ENCODE results near the gene TMEM45B. TPM values are rescaled to one million over a fixed set of nuclear protein-coding genes. Genes with fewer than 3 reads are reported as not detected.
A peak's percentile ranks its signal among the peaks of the same experiment; 100 is the strongest.

TMEM45B gene
- total RNA-seq, 1 donor = not detected

- no peak for DNase-seq (ENCODE audit: insufficient read length, low spot score, missing footprints)
- Histone ChIP-seq H3K4me1 (ENCODE audit: insufficient read depth, low read length) (peaks cover 6% of the 10 kb centered on the region), H3K9me3 (ENCODE audit: low read depth, low read length) (no peaks in the 10 kb centered on the region), H3K4me3 (ENCODE audit: insufficient read depth, low read length) (no peak overlapping the region), H3K79me2 (ENCODE audit: insufficient read depth, low read length) (no peaks in the 10 kb centered on the region), H3K27ac (ENCODE audit: low read depth, low read length) (no peak overlapping the region), H2AFZ (ENCODE audit: low read length) (no peak overlapping the region), H3K27me3 (ENCODE audit: insufficient read depth, low read length) (peaks cover 30% of the 10 kb centered on the region), H4K20me1 (ENCODE audit: insufficient read depth, low read length) (no peaks in the 10 kb centered on the region), H3K4me2 (ENCODE audit: insufficient read depth, low read length) (no peak overlapping the region), H3K36me3 (ENCODE audit: insufficient read depth, low read length) (no peaks in the 10 kb centered on the region)
- no peak for TF ChIP-seq CTCF (IDR thresholded peaks at IDR 0.05; ENCODE audit: extremely low read depth, low read depth, low read length)
Observed at GRCh38 chr11:129854232-129854805, 38.7 kb downstream of the TMEM45B start.

GRCh38 chr11:129855086-129855485 lies 39.4 kb downstream of the TMEM45B start:
- Histone ChIP-seq H3K27ac (ENCODE audit: low read depth, low read length) (no peak overlapping the region), H3K79me2 (ENCODE audit: insufficient read depth, low read length) (no peaks in the 10 kb centered on the region), H2AFZ (ENCODE audit: low read length) (no peak overlapping the region), H3K9me3 (ENCODE audit: low read depth, low read length) (no peaks in the 10 kb centered on the region), H3K27me3 (ENCODE audit: insufficient read depth, low read length) (peaks cover 28% of the 10 kb centered on the region), H3K36me3 (ENCODE audit: insufficient read depth, low read length) (no peaks in the 10 kb centered on the region), H3K4me3 (ENCODE audit: insufficient read depth, low read length) (no peak overlapping the region), H4K20me1 (ENCODE audit: insufficient read depth, low read length) (no peaks in the 10 kb centered on the region), H3K4me2 (ENCODE audit: insufficient read depth, low read length) (no peak overlapping the region), H3K4me1 (ENCODE audit: insufficient read depth, low read length) (peaks cover 6% of the 10 kb centered on the region)
- no peak for TF ChIP-seq CTCF (IDR thresholded peaks at IDR 0.05; ENCODE audit: extremely low read depth, low read depth, low read length)
- DNase-seq (ENCODE audit: insufficient read length, low spot score, missing footprints) = no peak

DNA sequence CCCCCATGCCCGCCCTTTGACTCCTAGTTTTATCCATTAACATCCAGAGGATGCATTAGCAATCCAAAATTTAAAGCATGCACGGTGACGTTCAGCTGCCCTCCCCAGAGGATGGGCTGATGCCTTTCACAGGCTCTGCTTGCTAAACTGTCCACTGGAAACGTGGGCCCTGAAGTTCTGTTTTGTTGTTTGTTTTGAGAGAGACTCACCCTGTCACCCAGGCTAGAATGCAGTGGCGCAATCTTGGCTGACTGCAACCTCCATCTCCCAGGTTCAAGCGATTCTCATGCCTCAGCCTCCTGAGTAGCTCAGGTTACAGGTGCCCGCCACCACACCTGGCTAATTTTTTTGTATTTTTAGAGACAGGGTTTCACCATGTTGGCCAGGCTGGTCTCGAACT lies 40.4 kb downstream of the TMEM45B start:
- no peaks in the 10 kb centered on the region for H3K9me3 ChIP-seq (ENCODE audit: low read depth, low read length)
- H4K20me1 ChIP-seq (ENCODE audit: insufficient read depth, low read length) = no peaks in the 10 kb centered on the region
- H3K4me1 ChIP-seq (ENCODE audit: insufficient read depth, low read length) = peaks cover 6% of the 10 kb centered on the region
- H3K4me3 ChIP-seq (ENCODE audit: insufficient read depth, low read length) = no peak overlapping the region
- TF ChIP-seq CTCF (IDR thresholded peaks at IDR 0.05; ENCODE audit: extremely low read depth, low read depth, low read length) = no peak
- no peak overlapping the region for H2AFZ ChIP-seq (ENCODE audit: low read length)
- peaks cover 20% of the 10 kb centered on the region for H3K27me3 ChIP-seq (ENCODE audit: insufficient read depth, low read length)
- H3K36me3 ChIP-seq (ENCODE audit: insufficient read depth, low read length) = peaks cover 5% of the 10 kb centered on the region
- no peak overlapping the region for H3K4me2 ChIP-seq (ENCODE audit: insufficient read depth, low read length)
- H3K27ac ChIP-seq (ENCODE audit: low read depth, low read length) = no peak overlapping the region
- H3K79me2 ChIP-seq (ENCODE audit: insufficient read depth, low read length) = no peaks in the 10 kb centered on the region
- DNase-seq (ENCODE audit: insufficient read length, low spot score, missing footprints) = no peak

DNA sequence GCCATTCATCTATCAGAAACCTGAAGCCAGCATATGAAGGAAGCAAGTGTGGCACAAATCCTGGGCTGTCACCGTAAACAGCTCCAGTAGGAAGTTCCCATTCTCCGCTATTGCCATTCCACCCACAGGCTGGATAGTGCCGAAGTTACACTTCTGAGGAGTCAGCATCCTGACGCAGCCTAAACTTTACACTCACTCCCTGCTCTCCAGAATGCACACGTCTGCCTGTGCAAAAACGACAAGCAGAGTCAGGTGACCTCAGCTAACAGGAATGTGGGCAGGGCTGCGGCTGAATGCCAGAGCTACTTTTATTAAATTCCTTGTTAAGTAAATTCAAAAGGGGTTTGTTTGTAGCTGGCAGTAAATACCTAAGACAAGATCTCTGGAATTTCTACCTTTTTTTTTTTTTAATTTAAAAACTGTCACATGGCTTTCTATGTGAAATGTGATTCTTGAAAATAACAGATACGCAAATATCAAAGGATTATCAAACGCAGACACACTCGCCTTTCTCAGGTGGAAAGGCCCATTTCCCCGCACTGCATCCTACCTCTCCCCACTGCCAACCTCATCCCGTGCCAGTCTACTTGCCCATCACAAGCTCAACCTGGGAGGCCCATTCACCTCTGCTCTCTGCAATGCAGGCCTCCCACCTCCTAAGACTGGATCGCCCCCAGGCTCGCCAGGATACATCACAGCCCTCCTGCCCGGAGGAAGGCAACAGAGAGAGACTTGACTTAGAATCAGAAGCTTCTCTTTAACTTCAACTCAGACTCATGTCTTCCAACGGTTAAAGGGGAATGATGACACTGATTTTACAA lies 46.3 kb downstream of the TMEM45B start:
- no peaks in the 10 kb centered on the region for H3K27me3 ChIP-seq (ENCODE audit: insufficient read depth, low read length)
- no peaks in the 10 kb centered on the region for H3K79me2 ChIP-seq (ENCODE audit: insufficient read depth, low read length)
- no peaks in the 10 kb centered on the region for H4K20me1 ChIP-seq (ENCODE audit: insufficient read depth, low read length)
- no peak overlapping the region for H3K4me3 ChIP-seq (ENCODE audit: insufficient read depth, low read length)
- no peak overlapping the region for H2AFZ ChIP-seq (ENCODE audit: low read length)
- H3K4me2 ChIP-seq (ENCODE audit: insufficient read depth, low read length) = peak overlapping the region; percentile 14
- peaks cover 17% of the 10 kb centered on the region for H3K36me3 ChIP-seq (ENCODE audit: insufficient read depth, low read length)
- peak; percentile 97 for DNase-seq (ENCODE audit: insufficient read length, low spot score, missing footprints)
- TF ChIP-seq CTCF (IDR thresholded peaks at IDR 0.05; ENCODE audit: extremely low read depth, low read depth, low read length) = no peak
- H3K4me1 ChIP-seq (ENCODE audit: insufficient read depth, low read length) = peaks cover 10% of the 10 kb centered on the region
- no peaks in the 10 kb centered on the region for H3K9me3 ChIP-seq (ENCODE audit: low read depth, low read length)
- H3K27ac ChIP-seq (ENCODE audit: low read depth, low read length) = peak overlapping the region; percentile 45

Data from osteoblast (primary cell).